Mesenchymal stem cell (in vitro differentiated cells and primary cell): ENCODE measurements around the gene NLRP8.
"Not testable (repeated sequence)": the region's sequence is repeated elsewhere in the genome, so short reads cannot be mapped to it uniquely, and the experiment has no call there.

ENCODE experiments used
- DNase-seq: peaks from one replicate; pipeline ENCODE4 v3.0.0-alpha.2; 2013
- H2AFZ ChIP-seq: one replicate; pipeline ENCODE4 v1.6.1; 2013; ENCODE audit warnings: low read depth, mild to moderate bottlenecking, control low read depth, inconsistent platforms, low read length, moderate library complexity
- H2AK5ac ChIP-seq: 2 replicates; pipeline ENCODE4 v1.6.1; 2013; ENCODE audit warnings: low read length, moderate library complexity, mild to moderate bottlenecking, inconsistent platforms; ENCODE audit not compliant: severe bottlenecking
- H2BK120ac ChIP-seq: one replicate; pipeline ENCODE4 v1.6.1; 2013; ENCODE audit warnings: low read depth, mild to moderate bottlenecking, inconsistent platforms, low read length, moderate library complexity
- H2BK12ac ChIP-seq, 2 experiments: one replicate each; pipeline ENCODE4 v1.6.1; 2013; ENCODE audit warnings: inconsistent platforms in 2 of 2, low read length in 2 of 2, mild to moderate bottlenecking in 2 of 2, moderate library complexity in 2 of 2, control low read depth in 1 of 2
- H2BK15ac ChIP-seq: one replicate; pipeline ENCODE4 v1.6.1; 2013; ENCODE audit warnings: mild to moderate bottlenecking, low read depth, inconsistent platforms; ENCODE audit not compliant: poor library complexity, severe bottlenecking
- H2BK5ac ChIP-seq: 2 replicates; pipeline ENCODE4 v1.6.1; 2013; ENCODE audit warnings: low read depth, mild to moderate bottlenecking, low read length, control low read depth, inconsistent platforms; ENCODE audit not compliant: poor library complexity, severe bottlenecking
- H3K14ac ChIP-seq, 2 experiments: one replicate each; pipeline ENCODE4 v1.6.1; 2013; ENCODE audit warnings: inconsistent platforms in 2 of 2, low read length in 2 of 2, control low read depth in 1 of 2, mild to moderate bottlenecking in 1 of 2, moderate library complexity in 1 of 2
- H3K18ac ChIP-seq, 2 experiments: one replicate each; pipeline ENCODE4 v1.6.1; 2013; ENCODE audit warnings: inconsistent platforms in 2 of 2, low read length in 2 of 2, control low read depth in 1 of 2, low read depth in 1 of 2, mild to moderate bottlenecking in 1 of 2
- H3K23ac ChIP-seq, 2 experiments: one replicate each; pipeline ENCODE4 v1.6.1; 2013; ENCODE audit warnings: inconsistent platforms in 2 of 2, low read length in 2 of 2, mild to moderate bottlenecking in 2 of 2, moderate library complexity in 2 of 2, control low read depth in 1 of 2
- H3K27ac ChIP-seq: 2 replicates; pipeline ENCODE4 v1.5.1; 2013; ENCODE audit warnings: mild to moderate bottlenecking, moderate library complexity, low read length, control low read depth, inconsistent platforms; ENCODE audit not compliant: poor library complexity, severe bottlenecking
- H3K27me3 ChIP-seq, 2 experiments: 2 replicates each; pipeline versions ENCODE4 v1.6.1 to v1.7.0; 2013; ENCODE audit warnings: low read length in 2 of 2, mild to moderate bottlenecking in 2 of 2, moderate library complexity in 2 of 2, control low read depth in 1 of 2, inconsistent platforms in 1 of 2; ENCODE audit not compliant: control insufficient read depth in 1 of 2, insufficient read depth in 1 of 2
- H3K36me3 ChIP-seq, 2 experiments: 2 replicates each; pipeline versions ENCODE4 v1.6.1 to v1.7.0; 2013; ENCODE audit warnings: low read length in 2 of 2, control low read depth in 1 of 2, inconsistent platforms in 1 of 2, low read depth in 1 of 2, mild to moderate bottlenecking in 1 of 2; ENCODE audit not compliant: insufficient read depth in 2 of 2, control insufficient read depth in 1 of 2
- H3K4ac ChIP-seq, 2 experiments: one replicate each; pipeline ENCODE4 v1.6.1; 2013; ENCODE audit warnings: inconsistent platforms in 2 of 2, low read length in 2 of 2, mild to moderate bottlenecking in 2 of 2, moderate library complexity in 2 of 2, control low read depth in 1 of 2, low read depth in 1 of 2
- H3K4me1 ChIP-seq: 2 replicates; pipeline ENCODE4 v1.6.1; 2013; ENCODE audit warnings: low read depth, low read length, control low read depth; ENCODE audit not compliant: control insufficient read depth, insufficient read depth
- H3K4me2 ChIP-seq: 2 replicates; pipeline ENCODE4 v1.6.1; 2013; ENCODE audit warnings: low read length, mild to moderate bottlenecking, inconsistent platforms; ENCODE audit not compliant: poor library complexity, severe bottlenecking
- H3K4me3 ChIP-seq, 2 experiments: 2 replicates each; pipeline versions ENCODE4 v1.5.1 to v1.7.0; 2013; ENCODE audit warnings: low read length in 2 of 2, mild to moderate bottlenecking in 2 of 2, control low read depth in 1 of 2, low read depth in 1 of 2; ENCODE audit not compliant: insufficient read depth in 1 of 2
- H3K79me1 ChIP-seq: replicated peaks from 2 replicates; pipeline ENCODE4 v1.6.1; 2013; ENCODE audit warnings: mild to moderate bottlenecking, control low read depth, low read length, inconsistent platforms; ENCODE audit not compliant: poor library complexity, severe bottlenecking
- H3K9ac ChIP-seq: 2 replicates; pipeline ENCODE4 v1.7.0; 2013; ENCODE audit warnings: mild to moderate bottlenecking, low read length, moderate library complexity
- H3K9me3 ChIP-seq: 2 replicates; pipeline ENCODE4 v1.7.0; 2013; ENCODE audit warnings: mild to moderate bottlenecking, low read length; ENCODE audit not compliant: control insufficient read depth
- H4K8ac ChIP-seq: one replicate; pipeline ENCODE4 v1.6.1; 2013; ENCODE audit warnings: inconsistent platforms, mild to moderate bottlenecking, low read length, moderate library complexity
- H4K91ac ChIP-seq: one replicate; pipeline ENCODE4 v1.6.1; 2013; ENCODE audit warnings: mild to moderate bottlenecking, low read length, inconsistent platforms
- WGBS: methylation state at CpG from one replicate; pipeline ENCODE4 v1.1.7; 2013; ENCODE audit warnings: mixed read lengths; 5-methylcytosine and 5-hydroxymethylcytosine counted together

Gene NLRP8

GRCh38 chr19:55913643-55914268, 33.9 kb upstream of the NLRP8 start:
- H3K4me1 ChIP-seq, result no peaks in the 10 kb centered on the region
- 57% methylated on average over 9 of the region's 9 CpGs for WGBS
- no peak for DNase-seq

DNA sequence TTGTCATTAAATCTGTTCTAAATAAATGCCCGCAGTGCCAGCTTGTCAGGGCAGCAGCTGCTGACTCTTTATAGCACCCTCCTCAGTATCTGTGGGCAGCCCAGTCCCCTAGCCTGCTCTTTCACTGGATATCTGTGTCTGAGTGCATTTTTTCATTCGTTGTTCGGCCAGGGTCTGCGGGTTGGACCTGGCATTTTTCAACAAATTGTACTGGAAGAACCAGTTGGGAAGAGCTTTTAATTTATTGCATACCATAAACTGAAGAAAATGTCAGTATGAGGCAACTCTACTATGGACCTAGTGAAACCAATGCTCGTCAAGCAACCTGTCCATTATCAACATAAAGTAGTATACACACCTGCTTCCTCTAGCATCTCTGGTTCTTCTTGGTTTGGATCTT, 24.1 kb upstream of the NLRP8 start:
- no peaks in the 10 kb centered on the region for H3K27me3 ChIP-seq
- no peak overlapping the region for H2AFZ ChIP-seq
- no peak overlapping the region for H2BK15ac ChIP-seq
- H3K4me3 ChIP-seq, result no peak overlapping the region
- no peaks in the 10 kb centered on the region for H3K36me3 ChIP-seq
- H2BK12ac ChIP-seq, result no peak overlapping the region
- H2AK5ac ChIP-seq, result no peak overlapping the region
- H3K14ac ChIP-seq, result no peak overlapping the region
- no peak overlapping the region for H3K4ac ChIP-seq
- no peaks in the 10 kb centered on the region for H3K4me1 ChIP-seq
- peaks cover 44% of the 10 kb centered on the region for H3K9me3 ChIP-seq
- WGBS, result 57% methylated on average over 5 of the region's 5 CpGs
- no peaks in the 10 kb centered on the region for H3K79me1 ChIP-seq
- no peak overlapping the region for H3K9ac ChIP-seq
- no peak overlapping the region for H2BK120ac ChIP-seq
- H4K8ac ChIP-seq, result no peak overlapping the region
- no peak overlapping the region for H3K18ac ChIP-seq
- H3K27ac ChIP-seq, result no peak overlapping the region
- no peak for DNase-seq
- H2BK5ac ChIP-seq, result no peak overlapping the region
- H3K23ac ChIP-seq, result no peak overlapping the region
- H3K4me2 ChIP-seq, result no peak overlapping the region
- H4K91ac ChIP-seq, result no peak overlapping the region

More at GRCh38 chr19:55913643-55914268, 33.9 kb upstream of the NLRP8 start:
- Histone ChIP-seq H2BK120ac (no peak overlapping the region), H3K27me3 (no peaks in the 10 kb centered on the region), H3K14ac (no peak overlapping the region), H2BK5ac (no peak overlapping the region), H3K9me3 (peaks cover 51% of the 10 kb centered on the region), H3K4me3 (no peak overlapping the region), H2AFZ (no peak overlapping the region), H2BK15ac (no peak overlapping the region), H2BK12ac (no peak overlapping the region), H2AK5ac (no peak overlapping the region), H4K91ac (no peak overlapping the region), H3K79me1 (no peaks in the 10 kb centered on the region), H3K27ac (no peak overlapping the region), H3K23ac (no peak overlapping the region), H3K4me2 (no peak overlapping the region), H3K18ac (no peak overlapping the region), H3K36me3 (no peaks in the 10 kb centered on the region), H3K9ac (no peak overlapping the region), H3K4ac (no peak overlapping the region), H4K8ac (no peak overlapping the region)

DNA sequence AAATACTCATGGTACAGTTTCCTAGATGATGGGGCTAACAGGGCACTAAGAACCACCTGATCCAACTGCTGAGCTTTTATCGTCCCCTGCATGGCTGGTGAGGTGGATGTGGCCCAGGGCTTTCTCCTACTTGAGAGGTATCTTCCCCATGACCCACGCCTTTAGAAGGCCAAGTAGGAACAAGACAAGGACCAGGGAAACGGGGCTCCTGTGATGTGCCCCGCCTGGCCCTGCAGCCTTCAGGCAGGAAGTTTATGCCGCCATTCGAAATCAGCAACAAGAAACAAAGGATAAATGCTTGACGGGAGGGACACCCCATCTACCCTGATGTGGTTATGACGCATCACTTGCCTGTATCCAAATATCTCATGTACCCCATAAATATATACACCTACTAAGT, 19.6 kb upstream of the NLRP8 start:
- no peak overlapping the region for H3K4me3 ChIP-seq
- no peak overlapping the region for H4K91ac ChIP-seq
- no peak overlapping the region for H2AK5ac ChIP-seq
- H3K79me1 ChIP-seq, result no peaks in the 10 kb centered on the region
- no peak overlapping the region for H2BK15ac ChIP-seq
- no peak overlapping the region for H3K18ac ChIP-seq
- no peak overlapping the region for H3K4me2 ChIP-seq
- H3K9ac ChIP-seq, result no peak overlapping the region
- H4K8ac ChIP-seq, result no peak overlapping the region
- H2BK12ac ChIP-seq, result no peak overlapping the region
- H3K4me1 ChIP-seq, result no peaks in the 10 kb centered on the region
- 39% methylated on average over 7 of the region's 8 CpGs for WGBS
- H3K27ac ChIP-seq, result no peak overlapping the region
- H3K9me3 ChIP-seq, result peaks cover 26% of the 10 kb centered on the region
- H2BK5ac ChIP-seq, result no peak overlapping the region
- no peaks in the 10 kb centered on the region for H3K36me3 ChIP-seq
- no peak for DNase-seq
- no peak overlapping the region for H3K23ac ChIP-seq
- H2AFZ ChIP-seq, result no peak overlapping the region
- no peaks in the 10 kb centered on the region for H3K27me3 ChIP-seq
- H3K4ac ChIP-seq, result no peak overlapping the region
- no peak overlapping the region for H3K14ac ChIP-seq
- no peak overlapping the region for H2BK120ac ChIP-seq

GRCh38 chr19:55929258-55929657, 18.4 kb upstream of the NLRP8 start:
- WGBS, result 81% methylated on average over 4 of the region's 5 CpGs
- H3K79me1 ChIP-seq, H4K91ac ChIP-seq, H3K18ac ChIP-seq, H4K8ac ChIP-seq, H2BK120ac ChIP-seq, H3K4me1 ChIP-seq, DNase-seq, H2AFZ ChIP-seq, H3K36me3 ChIP-seq, H2BK15ac ChIP-seq, H3K23ac ChIP-seq, H3K14ac ChIP-seq, H3K27ac ChIP-seq, H3K27me3 ChIP-seq, H3K9ac ChIP-seq, H2BK5ac ChIP-seq, H3K4ac ChIP-seq, H2BK12ac ChIP-seq, H3K4me2 ChIP-seq, H3K4me3 ChIP-seq, H2AK5ac ChIP-seq: not testable (repeated sequence)
- peaks cover 31% of the 10 kb centered on the region for H3K9me3 ChIP-seq
